Keratinocyte (primary cell): Measurements from ENCODE around the gene SPG11. TPM values are rescaled to one million over a fixed set of nuclear protein-coding genes. Genes with fewer than 3 reads are reported as not detected.

Experiments used
- DNase-seq: peaks from one replicate; pipeline ENCODE4 v3.0.0-alpha.2; 2011; ENCODE audit warnings: low read depth, missing footprints, low spot score
- FAIRE-seq: peaks from 2 replicates; lab custom pipeline; 2011; peaks lifted over from hg19 to GRCh38; lab: Jason Lieb, UNC
- H2AFZ ChIP-seq: 2 replicates; pipeline ENCODE4 v1.6.0; 2012; ENCODE audit warnings: low read length, control low read depth, inconsistent platforms; ENCODE audit not compliant: control insufficient read depth
- H3K27ac ChIP-seq: 2 replicates; pipeline ENCODE4 v1.5.1; 2011; ENCODE audit warnings: low read length; ENCODE audit not compliant: control insufficient read depth, insufficient read depth
- H3K27me3 ChIP-seq: 3 replicates; pipeline ENCODE4 v1.6.0; 2011; ENCODE audit warnings: low read length; ENCODE audit not compliant: control insufficient read depth, insufficient read depth; ENCODE audit errors: extremely low read depth
- H3K36me3 ChIP-seq, 2 experiments: 2 replicates in 1 of 2; 3 replicates in 1 of 2; pipeline ENCODE4 v1.5.1; 2011; ENCODE audit warnings: low read length in 2 of 2, mild to moderate bottlenecking in 1 of 2; ENCODE audit not compliant: control insufficient read depth in 2 of 2, insufficient read depth in 2 of 2; ENCODE audit errors: extremely low read depth in 1 of 2
- H3K4me1 ChIP-seq: 3 replicates; pipeline ENCODE4 v1.5.1; 2011; ENCODE audit warnings: low read length; ENCODE audit not compliant: control insufficient read depth, insufficient read depth; ENCODE audit errors: extremely low read depth
- H3K4me2 ChIP-seq: 3 replicates; pipeline ENCODE4 v1.6.0; 2011; ENCODE audit warnings: low read depth, low read length; ENCODE audit not compliant: control insufficient read depth, insufficient read depth; ENCODE audit errors: extremely low read depth
- H3K4me3 ChIP-seq, 3 experiments: fragments of 200-600 bp in 1 of 3; sonication (generic) in 1 of 3; 2 replicates in 2 of 3; 3 replicates in 1 of 3; pipeline ENCODE4 v1.5.1; 2011 to 2016; ENCODE audit warnings: low read length in 3 of 3, mild to moderate bottlenecking in 3 of 3, control low read depth in 2 of 3, inconsistent platforms in 1 of 3, low read depth in 1 of 3, mixed read lengths in 1 of 3, mixed run types in 1 of 3, moderate library complexity in 1 of 3; ENCODE audit not compliant: control insufficient read depth in 2 of 3, insufficient read depth in 2 of 3; ENCODE audit errors: extremely low read depth in 1 of 3
- H3K79me2 ChIP-seq: 2 replicates; pipeline ENCODE4 v1.6.0; 2012; ENCODE audit warnings: low read length; ENCODE audit not compliant: control insufficient read depth, insufficient read depth
- H3K9ac ChIP-seq: 3 replicates; pipeline ENCODE4 v1.6.0; 2011; ENCODE audit warnings: low read length; ENCODE audit not compliant: control insufficient read depth, insufficient read depth; ENCODE audit errors: extremely low read depth
- H3K9me1 ChIP-seq: 3 replicates; pipeline ENCODE4 v1.6.0; 2011; ENCODE audit warnings: low read length; ENCODE audit not compliant: control insufficient read depth, insufficient read depth; ENCODE audit errors: extremely low read depth
- H3K9me3 ChIP-seq: 2 replicates; pipeline ENCODE4 v1.5.1; 2012; ENCODE audit warnings: low read depth, low read length; ENCODE audit not compliant: control insufficient read depth
- H4K20me1 ChIP-seq: 3 replicates; pipeline ENCODE4 v1.6.0; 2011; ENCODE audit warnings: low read length; ENCODE audit not compliant: control insufficient read depth, insufficient read depth; ENCODE audit errors: extremely low read depth
- EZH2 ChIP-seq: IDR thresholded peaks from one replicate; pipeline ENCODE4 v1.6.1; 2012; ENCODE audit warnings: inconsistent platforms, mild to moderate bottlenecking, low read length, moderate library complexity
- dilution Hi-C: fragments of 300-500 bp; cut with MboI; formaldehyde crosslinking; loops from one replicate; pipeline ENCODE4 v1.7.0; 2020; ENCODE audit warnings: low sequenced_read_pairs; ENCODE audit not compliant: extremely low pct_ligation_motif_present
- polyA plus RNA-seq, 5 experiments: library from polyadenylated mRNA; depleted of rRNA in 3 of 5; stranded (reverse) in 3 of 5; stranded (forward) in 1 of 5; unstranded in 1 of 5; fragments of >200 nt; gene quantifications; 1 replicate in 1 of 5; 2 replicates in 3 of 5; 3 replicates in 1 of 5; pipeline versions ENCODE4 v1.2.1 to v1.2.3, GENCODE V29; 2011 to 2012; ENCODE audit warnings: missing spikeins in 2 of 5, low read depth in 1 of 5, low replicate concordance in 1 of 5
- TF ChIP-seq, protein P1 (sequence below), 3 experiments: IDR thresholded peaks in 1 of 3; conservative IDR thresholded peaks in 1 of 3; optimal IDR thresholded peaks in 1 of 3; 2 replicates in 2 of 3; 3 replicates in 1 of 3; pipeline versions ENCODE3 to v1.5.1; 2011; ENCODE audit warnings: low read length in 3 of 3, mild to moderate bottlenecking in 3 of 3, moderate library complexity in 2 of 3, control low read depth in 1 of 3, inconsistent platforms in 1 of 3; ENCODE audit not compliant: insufficient read depth in 2 of 3; ENCODE audit errors: extremely low read depth in 1 of 3

SPG11 gene
- polyA plus RNA-seq, 1 donor (not counting 4 experiments of a cell fraction or from before 2014, with no cell fraction given), result 41.5 TPM

DNA sequence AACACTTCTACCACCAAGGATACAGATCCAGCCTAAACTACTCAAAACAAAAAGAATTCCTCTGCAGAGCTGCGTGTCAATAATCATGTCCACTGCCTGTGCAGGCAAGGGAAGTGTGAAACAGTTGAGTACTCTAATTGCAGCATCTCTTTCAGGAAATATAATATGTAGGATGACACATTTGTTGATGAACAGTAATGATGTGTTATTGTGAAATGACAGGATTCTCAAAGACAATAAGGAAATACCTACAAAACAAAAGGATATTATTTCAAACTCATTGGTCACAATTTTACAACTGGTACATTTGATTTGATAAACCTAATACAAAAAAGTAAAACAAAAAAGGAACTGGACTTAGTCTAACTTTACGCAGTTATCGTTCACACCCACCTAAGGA lies 4.4 kb downstream of the SPG11 start:
- dilution Hi-C loops, result no loop called here
- Histone ChIP-seq H3K79me2 (peaks cover 17% of the 10 kb centered on the region), H2AFZ (no peak overlapping the region), H3K27me3 (no peaks in the 10 kb centered on the region), H3K27ac (no peak overlapping the region), H3K9ac (no peak overlapping the region), H3K9me1 (no peaks in the 10 kb centered on the region), H3K36me3 (peaks cover 3 to 14% of the 10 kb centered on the region in 2 experiments), H3K4me3 (no peak overlapping the region), H4K20me1 (no peaks in the 10 kb centered on the region), H3K9me3 (no peaks in the 10 kb centered on the region), H3K4me1 (peaks cover 9% of the 10 kb centered on the region), H3K4me2 (no peak overlapping the region)
- DNase-seq, result no peak
- no peak for TF ChIP-seq EZH2
- TF ChIP-seq, protein P1, sequence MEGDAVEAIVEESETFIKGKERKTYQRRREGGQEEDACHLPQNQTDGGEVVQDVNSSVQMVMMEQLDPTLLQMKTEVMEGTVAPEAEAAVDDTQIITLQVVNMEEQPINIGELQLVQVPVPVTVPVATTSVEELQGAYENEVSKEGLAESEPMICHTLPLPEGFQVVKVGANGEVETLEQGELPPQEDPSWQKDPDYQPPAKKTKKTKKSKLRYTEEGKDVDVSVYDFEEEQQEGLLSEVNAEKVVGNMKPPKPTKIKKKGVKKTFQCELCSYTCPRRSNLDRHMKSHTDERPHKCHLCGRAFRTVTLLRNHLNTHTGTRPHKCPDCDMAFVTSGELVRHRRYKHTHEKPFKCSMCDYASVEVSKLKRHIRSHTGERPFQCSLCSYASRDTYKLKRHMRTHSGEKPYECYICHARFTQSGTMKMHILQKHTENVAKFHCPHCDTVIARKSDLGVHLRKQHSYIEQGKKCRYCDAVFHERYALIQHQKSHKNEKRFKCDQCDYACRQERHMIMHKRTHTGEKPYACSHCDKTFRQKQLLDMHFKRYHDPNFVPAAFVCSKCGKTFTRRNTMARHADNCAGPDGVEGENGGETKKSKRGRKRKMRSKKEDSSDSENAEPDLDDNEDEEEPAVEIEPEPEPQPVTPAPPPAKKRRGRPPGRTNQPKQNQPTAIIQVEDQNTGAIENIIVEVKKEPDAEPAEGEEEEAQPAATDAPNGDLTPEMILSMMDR (optimal IDR thresholded peaks at IDR 0.05 in 1 of 3, IDR thresholded peaks at IDR 0.05 in 1 of 3, conservative IDR thresholded peaks at IDR 0.05 in 1 of 3; ENCODE audit: extremely low read depth in 1 of 3, insufficient read depth in 2 of 3, low read length in 3 of 3), result no peak
- no peak for FAIRE-seq

DNA sequence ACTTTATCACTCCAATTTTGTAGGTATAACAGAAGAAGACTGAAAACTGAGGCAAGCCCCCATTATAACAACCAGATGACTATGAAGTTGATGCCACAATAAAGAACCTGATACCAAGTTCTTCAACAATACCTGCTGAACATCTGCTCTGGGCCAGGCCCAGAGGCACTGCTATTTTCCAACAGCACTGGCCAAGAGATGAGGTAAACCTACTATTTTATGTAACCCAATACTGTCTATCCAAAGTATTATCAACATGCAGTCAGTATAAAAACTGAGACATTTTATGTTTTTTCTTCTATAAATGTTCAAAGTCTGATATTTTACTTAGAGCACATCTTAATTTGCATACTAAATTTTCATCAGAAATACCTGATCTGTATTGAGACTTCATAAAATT lies 6.1 kb downstream of the SPG11 start:
- Histone ChIP-seq H3K9ac (no peak overlapping the region), H3K4me2 (no peak overlapping the region), H3K9me3 (no peaks in the 10 kb centered on the region), H3K27me3 (no peaks in the 10 kb centered on the region), H4K20me1 (no peaks in the 10 kb centered on the region), H3K27ac (no peak overlapping the region), H3K4me3 (no peak overlapping the region), H3K36me3 (peaks cover 5 to 20% of the 10 kb centered on the region in 2 experiments), H3K4me1 (peaks cover 5% of the 10 kb centered on the region), H2AFZ (no peak overlapping the region), H3K9me1 (no peaks in the 10 kb centered on the region), H3K79me2 (peaks cover 10% of the 10 kb centered on the region)
- DNase-seq (no peak), FAIRE-seq (no peak)
- dilution Hi-C loops, result no loop called here
- TF ChIP-seq, protein P1 (optimal IDR thresholded peaks at IDR 0.05 in 1 of 3, IDR thresholded peaks at IDR 0.05 in 1 of 3, conservative IDR thresholded peaks at IDR 0.05 in 1 of 3; ENCODE audit: extremely low read depth in 1 of 3, insufficient read depth in 2 of 3, low read length in 3 of 3), result no peak
- no peak for TF ChIP-seq EZH2
